ENCODE results near the gene DLX6. TPM values are rescaled to one million over a fixed set of nuclear protein-coding genes. Genes with fewer than 3 reads are reported as not detected.

The DLX6 gene
- total and polyA plus RNA-seq, 2 of the 8 experiments (the other 6 are each of a cell fraction or from before 2014, with no cell fraction given), result not detected

GRCh38 chr7:96995406-96996110, 9.8 kb upstream of the DLX6 start:
- Histone ChIP-seq H2BK5ac (ENCODE audit: low read depth, low read length) (no peak overlapping the region), H3K14ac (ENCODE audit: insufficient read length) (no peak overlapping the region), H4K20me1 (replicated peaks in 1 of 2; ENCODE audit: control insufficient read depth in 1 of 2, insufficient read depth in 2 of 2, low read length in 2 of 2) (peaks cover 10 to 38% of the 10 kb centered on the region in 2 experiments), H2AFZ (ENCODE audit: low read length) (no peak overlapping the region), H3K4me2 (ENCODE audit: insufficient read depth in 1 of 2, low read depth in 2 of 2, low read length in 2 of 2) (peak overlapping the region in 1 of 2 experiments; percentile 62; a peak in 3 of 4 replicates), H3K4ac (replicated peaks; ENCODE audit: insufficient read length, low read depth, low read length) (no peak overlapping the region), H3K9ac (replicated peaks in 1 of 4; ENCODE audit: extremely low read depth in 1 of 4, low read depth in 3 of 4, low read length in 3 of 4) (no peak overlapping the region), H2BK12ac (ENCODE audit: low read depth, low read length) (no peak overlapping the region), H3K23me2 (ENCODE audit: low read depth, low read length) (no peaks in the 10 kb centered on the region; the same call in 1 of the 2 replicates), H3K4me1 (replicated peaks in 1 of 4; ENCODE audit: control insufficient read depth in 3 of 4, insufficient read depth in 4 of 4, low read length in 3 of 4) (peaks cover 6 to 34% (median 21%) of the 10 kb centered on the region in 4 experiments), H4K91ac (replicated peaks; ENCODE audit: insufficient read length, low read length) (no peak overlapping the region), H4K8ac (ENCODE audit: extremely low read depth, insufficient read depth, low read length) (no peak overlapping the region), H3K23ac (ENCODE audit: insufficient read length) (no peak overlapping the region), H3K56ac (replicated peaks; ENCODE audit: insufficient read length, low read depth, low read length) (no peak overlapping the region), H2BK20ac (ENCODE audit: low read length) (no peak overlapping the region), H4K5ac (ENCODE audit: insufficient read length, low read depth, low read length) (no peak overlapping the region), H2AK5ac (ENCODE audit: low read depth, low read length) (no peak overlapping the region), H3K27ac (ENCODE audit: low read depth, low read length) (no peak overlapping the region), H3K79me1 (ENCODE audit: low read depth, low read length) (no peaks in the 10 kb centered on the region), H3K27me3 (replicated peaks in 1 of 4; ENCODE audit: control insufficient read depth in 3 of 4, extremely low read depth in 1 of 4, insufficient read depth in 3 of 4, low read length in 3 of 4) (peaks cover 86 to 99% (median 92%) of the 10 kb centered on the region in 4 experiments), H3K9me3 (ENCODE audit: insufficient read depth in 2 of 2, low read depth in 1 of 2, low read length in 1 of 2) (peaks cover 0 to 5% of the 10 kb centered on the region in 2 experiments; a peak in 1 of 4 replicates), H2BK15ac (ENCODE audit: low read length) (no peak overlapping the region), H3K4me3 (ENCODE audit: extremely low read depth in 1 of 4, insufficient read depth in 2 of 4, low read depth in 3 of 4, low read length in 4 of 4) (no peak overlapping the region), H2BK120ac (replicated peaks; ENCODE audit: low read depth, low read length) (no peak overlapping the region), H3K79me2 (ENCODE audit: control insufficient read depth in 1 of 2, insufficient read depth in 2 of 2, low read length in 2 of 2) (no peaks in the 10 kb centered on the region), H3K36me3 (ENCODE audit: control insufficient read depth in 2 of 4, insufficient read depth in 4 of 4, low read length in 3 of 4) (peaks cover 0 to 5% (median 0%) of the 10 kb centered on the region in 4 experiments; a peak in 1 of 8 replicates), H3K18ac (ENCODE audit: extremely low read depth, low read length) (no peak overlapping the region)
- ChIA-PET CTCF (ENCODE audit: partially characterized antibody) (interaction anchor here (0.7 to 12.6 kb wide), 4 partner anchors 10 to 165 kb away, joined by 3 to 150 read pairs (median 10); no protein-coding TSS in a partner anchor), POLR2A (ENCODE audit: partially characterized antibody) (interaction anchor here (0.6 to 1.7 kb wide), 6 partner anchors 11 to 1075 kb away, joined by 3 to 13 read pairs (median 4); partner anchors contain the start of gene DLX6)
- FAIRE-seq (no peak), DNase-seq (ENCODE audit: low read depth in 1 of 2, low spot score in 2 of 2) (peak in 1 of 2 experiments; percentile 74)
- no peak for TF ChIP-seq KDM4A (IDR thresholded peaks at IDR 0.05; ENCODE audit: low read depth, low read length, severe bottlenecking)
- peak; percentile 87 for TF ChIP-seq RNF2 (IDR thresholded peaks at IDR 0.05; ENCODE audit: borderline replicate concordance, low read depth, low read length, missing control alignments, poor library complexity, severe bottlenecking)
- no peak for TF ChIP-seq TEAD4 (IDR thresholded peaks at IDR 0.05; ENCODE audit: low read depth, low read length)
- no peak; the same call in none of the 2 replicates for TF ChIP-seq SUZ12 (IDR thresholded peaks at IDR 0.05; ENCODE audit: low read length)
- TF ChIP-seq KDM1A (IDR thresholded peaks at IDR 0.05; ENCODE audit: borderline replicate concordance, low read length), result no peak
- WGBS, 2 experiments (ENCODE audit: extremely low coverage in 1 of 2, insufficient coverage in 1 of 2, insufficient read length in 1 of 2, insufficient replicate concordance in 2 of 2, low coverage in 1 of 2, low lambda C conversion rate in 2 of 2, missing lambda C conversion rate in 1 of 2), result 13% methylated on average over 2 of the region's 6 CpGs; no CpG with 5 or more reads in 1 of the 2 experiments
